ENCODE results near the gene FREY1.

Gene FREY1

DNA sequence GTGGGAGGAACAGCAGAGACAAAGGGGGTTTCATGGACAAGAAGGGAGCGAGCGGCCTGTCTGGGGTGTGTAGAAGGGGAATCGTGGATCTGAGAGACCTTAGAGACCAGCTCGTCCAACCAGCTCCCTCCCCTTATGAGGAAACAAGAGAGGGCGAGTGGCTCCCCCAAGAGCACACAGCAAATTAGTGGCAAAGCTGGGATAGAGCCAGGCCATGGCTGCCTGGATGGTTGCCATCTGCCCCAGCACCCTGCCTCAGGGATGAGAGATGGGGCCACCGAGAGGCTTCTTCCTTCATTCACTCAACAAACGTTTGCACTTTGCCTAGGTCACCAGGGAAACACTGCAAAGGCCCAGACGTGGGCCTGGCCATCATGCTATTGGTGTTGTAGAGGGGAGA is 17.5 kb downstream of the FREY1 start:
- Histone ChIP-seq H3K4me3 (ENCODE audit: low read length, poor library complexity, severe bottlenecking) (no peak overlapping the region), H3K36me3 (ENCODE audit: insufficient read depth, low read length) (no peaks in the 10 kb centered on the region), H3K9me3 (ENCODE audit: insufficient read depth, low read depth, low read length) (no peaks in the 10 kb centered on the region), H2AFZ (ENCODE audit: low read length) (no peak overlapping the region), H3F3A (ENCODE audit: low read depth) (no peaks in the 10 kb centered on the region), H3K9me2 (replicated peaks; ENCODE audit: low read depth, low read length) (no peaks in the 10 kb centered on the region), H3K4me2 (ENCODE audit: low read depth, low read length, poor library complexity, severe bottlenecking) (no peak overlapping the region), H3K9ac (ENCODE audit: low read depth, low read length, poor library complexity, severe bottlenecking) (no peak overlapping the region), H3K79me2 (ENCODE audit: insufficient read depth, low read length) (no peaks in the 10 kb centered on the region), H4K20me1 (ENCODE audit: insufficient read depth, low read length, poor library complexity, severe bottlenecking) (peaks cover 4% of the 10 kb centered on the region), H3K4me1 (ENCODE audit: insufficient read depth, low read length, poor library complexity, severe bottlenecking) (no peaks in the 10 kb centered on the region), H3K27me3 (ENCODE audit: insufficient read depth, low read length, poor library complexity, severe bottlenecking) (no peaks in the 10 kb centered on the region)
- no peak for TF ChIP-seq EZH2phosphoT487 (IDR thresholded peaks at IDR 0.05; ENCODE audit: borderline replicate concordance)
- TF ChIP-seq, protein P1, sequence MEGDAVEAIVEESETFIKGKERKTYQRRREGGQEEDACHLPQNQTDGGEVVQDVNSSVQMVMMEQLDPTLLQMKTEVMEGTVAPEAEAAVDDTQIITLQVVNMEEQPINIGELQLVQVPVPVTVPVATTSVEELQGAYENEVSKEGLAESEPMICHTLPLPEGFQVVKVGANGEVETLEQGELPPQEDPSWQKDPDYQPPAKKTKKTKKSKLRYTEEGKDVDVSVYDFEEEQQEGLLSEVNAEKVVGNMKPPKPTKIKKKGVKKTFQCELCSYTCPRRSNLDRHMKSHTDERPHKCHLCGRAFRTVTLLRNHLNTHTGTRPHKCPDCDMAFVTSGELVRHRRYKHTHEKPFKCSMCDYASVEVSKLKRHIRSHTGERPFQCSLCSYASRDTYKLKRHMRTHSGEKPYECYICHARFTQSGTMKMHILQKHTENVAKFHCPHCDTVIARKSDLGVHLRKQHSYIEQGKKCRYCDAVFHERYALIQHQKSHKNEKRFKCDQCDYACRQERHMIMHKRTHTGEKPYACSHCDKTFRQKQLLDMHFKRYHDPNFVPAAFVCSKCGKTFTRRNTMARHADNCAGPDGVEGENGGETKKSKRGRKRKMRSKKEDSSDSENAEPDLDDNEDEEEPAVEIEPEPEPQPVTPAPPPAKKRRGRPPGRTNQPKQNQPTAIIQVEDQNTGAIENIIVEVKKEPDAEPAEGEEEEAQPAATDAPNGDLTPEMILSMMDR (conservative IDR thresholded peaks at IDR 0.05; ENCODE audit: low read length): no peak

DNA sequence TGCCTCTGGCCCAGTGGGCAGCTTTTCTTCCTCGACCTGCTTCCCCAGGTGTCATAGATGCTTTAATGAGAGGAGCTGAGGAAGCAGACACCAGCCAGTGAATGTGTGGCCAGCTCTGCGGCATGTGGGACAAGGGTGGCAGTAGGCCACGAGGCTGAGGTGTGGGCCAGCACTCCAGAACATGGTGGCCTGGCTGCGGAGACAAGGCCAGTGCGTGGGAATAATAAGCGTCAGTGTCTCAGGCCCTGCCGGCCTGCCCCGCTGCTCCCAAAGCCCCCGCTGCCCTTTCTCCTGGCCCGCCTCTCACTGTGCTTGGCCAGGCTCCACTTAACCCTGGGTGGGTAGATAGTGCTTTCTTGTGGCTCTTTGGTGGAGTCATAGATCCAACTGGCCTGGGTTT is 19.5 kb downstream of the FREY1 start:
- H4K20me1 ChIP-seq (ENCODE audit: insufficient read depth, low read length, poor library complexity, severe bottlenecking): peaks cover 4% of the 10 kb centered on the region
- H3K4me3 ChIP-seq (ENCODE audit: low read length, poor library complexity, severe bottlenecking): no peak overlapping the region
- H2AFZ ChIP-seq (ENCODE audit: low read length): no peak overlapping the region
- no peaks in the 10 kb centered on the region for H3K9me2 ChIP-seq (replicated peaks; ENCODE audit: low read depth, low read length)
- no peak overlapping the region for H3K9ac ChIP-seq (ENCODE audit: low read depth, low read length, poor library complexity, severe bottlenecking)
- no peak overlapping the region for H3K4me2 ChIP-seq (ENCODE audit: low read depth, low read length, poor library complexity, severe bottlenecking)
- H3K9me3 ChIP-seq (ENCODE audit: insufficient read depth, low read depth, low read length): no peaks in the 10 kb centered on the region
- TF ChIP-seq EZH2phosphoT487 (IDR thresholded peaks at IDR 0.05; ENCODE audit: borderline replicate concordance): no peak
- TF ChIP-seq, protein P1 (conservative IDR thresholded peaks at IDR 0.05; ENCODE audit: low read length): no peak
- H3K79me2 ChIP-seq (ENCODE audit: insufficient read depth, low read length): no peaks in the 10 kb centered on the region
- no peaks in the 10 kb centered on the region for H3K27me3 ChIP-seq (ENCODE audit: insufficient read depth, low read length, poor library complexity, severe bottlenecking)
- peaks cover under 1% of the 10 kb centered on the region; the same call in 1 of the 2 replicates for H3K36me3 ChIP-seq (ENCODE audit: insufficient read depth, low read length)
- no peaks in the 10 kb centered on the region for H3K4me1 ChIP-seq (ENCODE audit: insufficient read depth, low read length, poor library complexity, severe bottlenecking)
- no peaks in the 10 kb centered on the region for H3F3A ChIP-seq (ENCODE audit: low read depth)

DNA sequence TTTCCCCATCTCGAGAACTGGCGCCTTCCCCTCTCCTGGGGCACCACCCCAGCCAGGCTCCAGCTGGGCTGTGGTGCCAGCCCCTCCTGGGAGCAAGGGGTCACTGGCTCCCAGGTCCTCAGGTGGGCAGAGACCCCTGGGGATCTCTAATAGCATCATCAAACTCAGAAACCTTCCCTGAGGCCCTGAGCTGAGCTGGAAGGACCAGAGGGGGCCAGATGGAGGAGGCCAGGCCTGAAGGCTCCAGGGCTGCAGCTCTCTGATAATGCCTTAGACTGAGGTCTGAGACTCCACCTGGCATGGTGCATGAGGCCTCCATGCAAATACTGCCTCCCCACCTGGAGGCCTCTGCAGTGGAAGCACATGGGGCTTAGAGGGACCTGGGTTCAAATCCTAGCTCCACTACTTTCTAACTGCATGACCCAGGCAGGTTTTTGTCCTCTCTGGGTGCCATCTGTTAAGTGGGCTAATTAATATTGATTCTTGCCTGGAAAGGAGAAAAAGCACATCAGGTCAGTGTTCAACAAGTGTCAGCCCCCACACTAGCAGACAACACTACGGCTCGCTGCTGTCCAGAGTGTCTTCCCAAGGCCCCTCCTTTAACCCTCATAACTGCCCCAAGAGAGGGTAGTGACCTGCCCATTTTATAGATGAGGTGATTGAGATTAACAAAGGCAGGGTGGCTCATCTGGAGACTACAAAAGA is 20.1 kb downstream of the FREY1 start:
- H3K9ac ChIP-seq (ENCODE audit: low read depth, low read length, poor library complexity, severe bottlenecking): no peak overlapping the region
- no peaks in the 10 kb centered on the region for H3K4me1 ChIP-seq (ENCODE audit: insufficient read depth, low read length, poor library complexity, severe bottlenecking)
- H3K4me2 ChIP-seq (ENCODE audit: low read depth, low read length, poor library complexity, severe bottlenecking): no peak overlapping the region
- H3K9me2 ChIP-seq (replicated peaks; ENCODE audit: low read depth, low read length): no peaks in the 10 kb centered on the region
- H3K4me3 ChIP-seq (ENCODE audit: low read length, poor library complexity, severe bottlenecking): no peak overlapping the region
- no peaks in the 10 kb centered on the region for H3F3A ChIP-seq (ENCODE audit: low read depth)
- H3K79me2 ChIP-seq (ENCODE audit: insufficient read depth, low read length): no peaks in the 10 kb centered on the region
- H4K20me1 ChIP-seq (ENCODE audit: insufficient read depth, low read length, poor library complexity, severe bottlenecking): peaks cover 4% of the 10 kb centered on the region
- peaks cover 6% of the 10 kb centered on the region; the same call in 1 of the 2 replicates for H3K36me3 ChIP-seq (ENCODE audit: insufficient read depth, low read length)
- H3K9me3 ChIP-seq (ENCODE audit: insufficient read depth, low read depth, low read length): no peaks in the 10 kb centered on the region
- H2AFZ ChIP-seq (ENCODE audit: low read length): no peak overlapping the region
- H3K27me3 ChIP-seq (ENCODE audit: insufficient read depth, low read length, poor library complexity, severe bottlenecking): no peaks in the 10 kb centered on the region
- TF ChIP-seq, protein P1 (conservative IDR thresholded peaks at IDR 0.05; ENCODE audit: low read length): no peak
- TF ChIP-seq EZH2phosphoT487 (IDR thresholded peaks at IDR 0.05; ENCODE audit: borderline replicate concordance): no peak

All from Loucy (cell line).